Loucy (cell line): ENCODE measurements around the gene RBBP6.

Experiments
- H2AFZ ChIP-seq: fragments of 200-600 bp; sonication (generic); 2 replicates; pipeline ENCODE4 v1.6.0; 2016; ENCODE audit warnings: antibody characterized with exemption, mild to moderate bottlenecking, low read length, moderate library complexity
- H3F3A ChIP-seq: fragments of 200-600 bp; 2 replicates; pipeline ENCODE4 v1.6.0; 2016; ENCODE audit warnings: antibody characterized with exemption, low read depth, mild to moderate bottlenecking
- H3K27me3 ChIP-seq: fragments of 200-600 bp; sonication (generic); 2 replicates; pipeline ENCODE4 v1.6.1; 2014; ENCODE audit warnings: low read length, mild to moderate bottlenecking; ENCODE audit not compliant: insufficient read depth, poor library complexity, severe bottlenecking
- H3K36me3 ChIP-seq: fragments of 200-600 bp; sonication (generic); 2 replicates; pipeline ENCODE4 v1.6.1; 2016; ENCODE audit warnings: low read length; ENCODE audit not compliant: insufficient read depth
- H3K4me1 ChIP-seq: fragments of 200-600 bp; sonication (generic); 2 replicates; pipeline ENCODE4 v1.5.1; 2014; ENCODE audit warnings: low read length, mild to moderate bottlenecking; ENCODE audit not compliant: insufficient read depth, poor library complexity, severe bottlenecking
- H3K4me2 ChIP-seq: fragments of 200-600 bp; sonication (generic); 2 replicates; pipeline ENCODE4 v1.6.0; 2014; ENCODE audit warnings: antibody characterized with exemption, low read length, low read depth, mild to moderate bottlenecking; ENCODE audit not compliant: poor library complexity, severe bottlenecking
- H3K4me3 ChIP-seq: fragments of 200-600 bp; sonication (generic); 2 replicates; pipeline ENCODE4 v1.5.1; 2014; ENCODE audit warnings: low read length, mild to moderate bottlenecking, mixed read lengths; ENCODE audit not compliant: poor library complexity, severe bottlenecking
- H3K79me2 ChIP-seq: fragments of 200-600 bp; sonication (generic); 2 replicates; pipeline ENCODE4 v1.6.1; 2014; ENCODE audit warnings: low read length; ENCODE audit not compliant: insufficient read depth
- H3K9ac ChIP-seq: fragments of 200-600 bp; sonication (generic); 2 replicates; pipeline ENCODE4 v1.6.0; 2014; ENCODE audit warnings: mild to moderate bottlenecking, low read depth, low read length, moderate library complexity; ENCODE audit not compliant: poor library complexity, severe bottlenecking
- H3K9me2 ChIP-seq: fragments of 200-600 bp; sonication (generic); replicated peaks from 2 replicates; pipeline ENCODE4 v1.6.1; 2016; ENCODE audit warnings: low read depth, low read length, mixed read lengths
- H3K9me3 ChIP-seq: fragments of 200-600 bp; sonication (generic); 2 replicates; pipeline ENCODE4 v1.6.1; 2014; ENCODE audit warnings: mild to moderate bottlenecking, antibody characterized with exemption, low read length, low read depth; ENCODE audit not compliant: insufficient read depth
- H4K20me1 ChIP-seq: fragments of 200-600 bp; sonication (generic); 2 replicates; pipeline ENCODE4 v1.6.0; 2014; ENCODE audit warnings: antibody characterized with exemption, low read length, mild to moderate bottlenecking; ENCODE audit not compliant: insufficient read depth, poor library complexity, severe bottlenecking
- CTCF ChIP-seq: fragments of 200-600 bp; sonication (generic); conservative IDR thresholded peaks from 2 replicates; pipeline ENCODE4 v1.5.1; 2014; ENCODE audit warnings: mild to moderate bottlenecking, antibody characterized with exemption, low read length
- EZH2phosphoT487 ChIP-seq: fragments of 200-600 bp; IDR thresholded peaks from 2 replicates; pipeline ENCODE4 v1.6.1; 2018; ENCODE audit warnings: antibody characterized with exemption, mild to moderate bottlenecking, moderate library complexity, borderline replicate concordance

RBBP6 gene

DNA sequence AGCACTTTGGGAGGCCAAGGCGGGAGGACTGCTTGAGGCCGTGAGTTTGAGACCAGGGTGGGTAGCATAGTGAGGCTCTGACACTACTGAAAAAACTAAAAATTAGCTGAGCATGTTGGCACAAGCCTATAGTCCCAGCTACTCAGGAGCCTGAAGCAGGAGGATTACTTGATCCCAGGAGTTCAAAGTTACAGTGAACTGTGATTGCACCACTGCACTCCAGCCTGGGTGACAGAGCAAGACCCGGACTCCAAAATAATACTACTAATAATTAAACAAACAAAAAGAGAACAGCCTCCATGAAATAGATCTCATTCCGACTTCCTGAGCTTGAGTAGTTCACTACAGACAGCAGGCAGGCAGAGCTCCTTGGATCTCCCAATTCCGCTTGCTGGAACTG lies 2.7 kb upstream of the RBBP6 start:
- peak overlapping the region; percentile 83 for H2AFZ ChIP-seq
- no peaks in the 10 kb centered on the region for H3K9me2 ChIP-seq
- H3K36me3 ChIP-seq = no peaks in the 10 kb centered on the region
- TF ChIP-seq EZH2phosphoT487 (no peak), CTCF (no peak)
- no peaks in the 10 kb centered on the region for H3K9me3 ChIP-seq
- H3K27me3 ChIP-seq = peaks cover 5% of the 10 kb centered on the region
- no peak overlapping the region for H3K9ac ChIP-seq
- peaks cover 23% of the 10 kb centered on the region for H3K79me2 ChIP-seq
- H3K4me3 ChIP-seq = no peak overlapping the region
- 0 out of 2 replicates have a peak, but pooled peaks cover 4% of the 10 kb centered on the region for H3F3A ChIP-seq
- peaks cover 22% of the 10 kb centered on the region for H4K20me1 ChIP-seq
- peaks cover 15% of the 10 kb centered on the region for H3K4me1 ChIP-seq
- H3K4me2 ChIP-seq = no peak overlapping the region

GRCh38 chr16:24537474-24538337 lies 1.7 kb upstream of the RBBP6 start:
- Histone ChIP-seq H3K4me1 (peaks cover 15% of the 10 kb centered on the region), H3K27me3 (peaks cover 5% of the 10 kb centered on the region), H3K4me3 (peak overlapping the region; percentile 71), H3F3A (0 out of 2 replicates have a peak, but pooled peaks cover 4% of the 10 kb centered on the region), H3K9me3 (no peaks in the 10 kb centered on the region), H2AFZ (peak overlapping the region; percentile 84), H3K9me2 (no peaks in the 10 kb centered on the region), H3K9ac (peak overlapping the region; percentile 23), H3K36me3 (no peaks in the 10 kb centered on the region), H4K20me1 (peaks cover 31% of the 10 kb centered on the region), H3K4me2 (peak overlapping the region; percentile 76), H3K79me2 (peaks cover 33% of the 10 kb centered on the region)
- TF ChIP-seq EZH2phosphoT487 (no peak), CTCF (no peak)

DNA sequence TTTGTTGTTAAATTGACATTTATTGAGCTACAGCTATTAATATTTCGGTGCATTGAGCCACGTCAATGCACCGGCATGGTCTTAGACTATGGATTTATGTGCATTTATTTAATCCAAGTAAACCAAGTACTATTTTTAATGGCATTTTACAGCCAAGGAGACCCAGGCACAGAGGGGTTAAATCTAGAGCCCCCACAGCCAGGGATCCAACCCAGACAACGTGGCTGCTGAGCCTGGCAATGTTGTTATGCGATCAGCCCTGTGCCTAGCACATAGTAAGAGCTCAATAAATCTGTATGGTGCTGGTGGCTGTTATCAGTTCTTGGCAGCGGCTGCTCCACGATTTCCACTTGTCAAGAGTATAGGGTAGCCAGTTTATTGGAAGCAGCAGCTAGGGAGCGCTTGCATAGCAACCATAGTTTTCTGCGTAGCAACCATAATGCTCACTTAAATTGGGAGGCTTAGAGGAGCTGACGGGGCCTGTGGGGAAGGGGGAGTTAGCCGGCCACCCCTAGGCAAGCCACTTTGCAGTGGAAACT lies 541 bp upstream of the RBBP6 start:
- Histone ChIP-seq H3F3A (0 out of 2 replicates have a peak, but pooled peaks cover 4% of the 10 kb centered on the region), H3K4me3 (peak overlapping the region; percentile 84), H3K4me2 (peak overlapping the region; percentile 76), H3K27me3 (peaks cover 5% of the 10 kb centered on the region), H4K20me1 (peaks cover 43% of the 10 kb centered on the region), H3K79me2 (peaks cover 44% of the 10 kb centered on the region), H3K36me3 (no peaks in the 10 kb centered on the region), H2AFZ (peak overlapping the region; percentile 85), H3K9me3 (no peaks in the 10 kb centered on the region), H3K9ac (peak overlapping the region; percentile 97), H3K9me2 (no peaks in the 10 kb centered on the region), H3K4me1 (peaks cover 15% of the 10 kb centered on the region)
- TF ChIP-seq CTCF = no peak; the same call in 1 of the 2 replicates
- no peak for TF ChIP-seq EZH2phosphoT487
